Keratinocyte (primary cell): ENCODE measurements around the gene TNFSF9. TPM values are rescaled to one million over a fixed set of nuclear protein-coding genes. Genes with fewer than 3 reads are reported as not detected.

Experiments used
- DNase-seq: peaks from one replicate; pipeline ENCODE4 v3.0.0-alpha.2; 2011; ENCODE audit warnings: low read depth, missing footprints, low spot score
- FAIRE-seq: peaks from 2 replicates; lab custom pipeline; 2011; peaks lifted over from hg19 to GRCh38; lab: Jason Lieb, UNC
- H2AFZ ChIP-seq: 2 replicates; pipeline ENCODE4 v1.6.0; 2012; ENCODE audit warnings: low read length, control low read depth, inconsistent platforms; ENCODE audit not compliant: control insufficient read depth
- H3K27ac ChIP-seq: 2 replicates; pipeline ENCODE4 v1.5.1; 2011; ENCODE audit warnings: low read length; ENCODE audit not compliant: control insufficient read depth, insufficient read depth
- H3K27me3 ChIP-seq: 3 replicates; pipeline ENCODE4 v1.6.0; 2011; ENCODE audit warnings: low read length; ENCODE audit not compliant: control insufficient read depth, insufficient read depth; ENCODE audit errors: extremely low read depth
- H3K36me3 ChIP-seq, 2 experiments: 2 replicates in 1 of 2; 3 replicates in 1 of 2; pipeline ENCODE4 v1.5.1; 2011; ENCODE audit warnings: low read length in 2 of 2, mild to moderate bottlenecking in 1 of 2; ENCODE audit not compliant: control insufficient read depth in 2 of 2, insufficient read depth in 2 of 2; ENCODE audit errors: extremely low read depth in 1 of 2
- H3K4me1 ChIP-seq: 3 replicates; pipeline ENCODE4 v1.5.1; 2011; ENCODE audit warnings: low read length; ENCODE audit not compliant: control insufficient read depth, insufficient read depth; ENCODE audit errors: extremely low read depth
- H3K4me2 ChIP-seq: 3 replicates; pipeline ENCODE4 v1.6.0; 2011; ENCODE audit warnings: low read depth, low read length; ENCODE audit not compliant: control insufficient read depth, insufficient read depth; ENCODE audit errors: extremely low read depth
- H3K4me3 ChIP-seq, 3 experiments: fragments of 200-600 bp in 1 of 3; sonication (generic) in 1 of 3; 2 replicates in 2 of 3; 3 replicates in 1 of 3; pipeline ENCODE4 v1.5.1; 2011 to 2016; ENCODE audit warnings: low read length in 3 of 3, mild to moderate bottlenecking in 3 of 3, control low read depth in 2 of 3, inconsistent platforms in 1 of 3, low read depth in 1 of 3, mixed read lengths in 1 of 3, mixed run types in 1 of 3, moderate library complexity in 1 of 3; ENCODE audit not compliant: control insufficient read depth in 2 of 3, insufficient read depth in 2 of 3; ENCODE audit errors: extremely low read depth in 1 of 3
- H3K79me2 ChIP-seq: 2 replicates; pipeline ENCODE4 v1.6.0; 2012; ENCODE audit warnings: low read length; ENCODE audit not compliant: control insufficient read depth, insufficient read depth
- H3K9ac ChIP-seq: 3 replicates; pipeline ENCODE4 v1.6.0; 2011; ENCODE audit warnings: low read length; ENCODE audit not compliant: control insufficient read depth, insufficient read depth; ENCODE audit errors: extremely low read depth
- H3K9me1 ChIP-seq: 3 replicates; pipeline ENCODE4 v1.6.0; 2011; ENCODE audit warnings: low read length; ENCODE audit not compliant: control insufficient read depth, insufficient read depth; ENCODE audit errors: extremely low read depth
- H3K9me3 ChIP-seq: 2 replicates; pipeline ENCODE4 v1.5.1; 2012; ENCODE audit warnings: low read depth, low read length; ENCODE audit not compliant: control insufficient read depth
- H4K20me1 ChIP-seq: 3 replicates; pipeline ENCODE4 v1.6.0; 2011; ENCODE audit warnings: low read length; ENCODE audit not compliant: control insufficient read depth, insufficient read depth; ENCODE audit errors: extremely low read depth
- CTCF ChIP-seq, 3 experiments: IDR thresholded peaks in 1 of 3; conservative IDR thresholded peaks in 1 of 3; optimal IDR thresholded peaks in 1 of 3; 2 replicates in 2 of 3; 3 replicates in 1 of 3; pipeline versions ENCODE3 to v1.5.1; 2011; ENCODE audit warnings: low read length in 3 of 3, mild to moderate bottlenecking in 3 of 3, moderate library complexity in 2 of 3, control low read depth in 1 of 3, inconsistent platforms in 1 of 3; ENCODE audit not compliant: insufficient read depth in 2 of 3; ENCODE audit errors: extremely low read depth in 1 of 3
- EZH2 ChIP-seq: IDR thresholded peaks from one replicate; pipeline ENCODE4 v1.6.1; 2012; ENCODE audit warnings: inconsistent platforms, mild to moderate bottlenecking, low read length, moderate library complexity
- dilution Hi-C: fragments of 300-500 bp; cut with MboI; formaldehyde crosslinking; loops from one replicate; pipeline ENCODE4 v1.7.0; 2020; ENCODE audit warnings: low sequenced_read_pairs; ENCODE audit not compliant: extremely low pct_ligation_motif_present
- polyA plus RNA-seq, 5 experiments: library from polyadenylated mRNA; depleted of rRNA in 3 of 5; stranded (reverse) in 3 of 5; stranded (forward) in 1 of 5; unstranded in 1 of 5; fragments of >200 nt; gene quantifications; 1 replicate in 1 of 5; 2 replicates in 3 of 5; 3 replicates in 1 of 5; pipeline versions ENCODE4 v1.2.1 to v1.2.3, GENCODE V29; 2011 to 2012; ENCODE audit warnings: missing spikeins in 2 of 5, low read depth in 1 of 5, low replicate concordance in 1 of 5

The TNFSF9 gene
- polyA plus RNA-seq, 1 donor (not counting 4 experiments of a cell fraction or from before 2014, with no cell fraction given) = 12.3 TPM

- FAIRE-seq (peak; percentile 51), DNase-seq (peak; percentile 77)
- H3K9ac ChIP-seq = peak overlapping the region; percentile 73
- H2AFZ ChIP-seq = peak overlapping the region; percentile 99
- H3K9me1 ChIP-seq = no peaks in the 10 kb centered on the region
- H4K20me1 ChIP-seq = no peaks in the 10 kb centered on the region
- TF ChIP-seq EZH2 = no peak
- no peak for TF ChIP-seq CTCF (optimal IDR thresholded peaks at IDR 0.05 in 1 of 3, IDR thresholded peaks at IDR 0.05 in 1 of 3, conservative IDR thresholded peaks at IDR 0.05 in 1 of 3; ENCODE audit: extremely low read depth in 1 of 3, insufficient read depth in 2 of 3, low read length in 3 of 3)
- H3K27ac ChIP-seq = peak overlapping the region; percentile 47
- peaks cover 7% of the 10 kb centered on the region for H3K4me1 ChIP-seq
- peak overlapping the region; percentile 99 for H3K4me2 ChIP-seq
- H3K9me3 ChIP-seq = no peaks in the 10 kb centered on the region
- dilution Hi-C loops = no loop called here
- no peaks in the 10 kb centered on the region for H3K27me3 ChIP-seq
- H3K79me2 ChIP-seq = no peaks in the 10 kb centered on the region
- no peaks in the 10 kb centered on the region for H3K36me3 ChIP-seq
- peak overlapping the region; percentile 57 to 80 (median 79) for H3K4me3 ChIP-seq
Measured at GRCh38 chr19:6516018-6516658, 14.7 kb upstream of the TNFSF9 start.

DNA sequence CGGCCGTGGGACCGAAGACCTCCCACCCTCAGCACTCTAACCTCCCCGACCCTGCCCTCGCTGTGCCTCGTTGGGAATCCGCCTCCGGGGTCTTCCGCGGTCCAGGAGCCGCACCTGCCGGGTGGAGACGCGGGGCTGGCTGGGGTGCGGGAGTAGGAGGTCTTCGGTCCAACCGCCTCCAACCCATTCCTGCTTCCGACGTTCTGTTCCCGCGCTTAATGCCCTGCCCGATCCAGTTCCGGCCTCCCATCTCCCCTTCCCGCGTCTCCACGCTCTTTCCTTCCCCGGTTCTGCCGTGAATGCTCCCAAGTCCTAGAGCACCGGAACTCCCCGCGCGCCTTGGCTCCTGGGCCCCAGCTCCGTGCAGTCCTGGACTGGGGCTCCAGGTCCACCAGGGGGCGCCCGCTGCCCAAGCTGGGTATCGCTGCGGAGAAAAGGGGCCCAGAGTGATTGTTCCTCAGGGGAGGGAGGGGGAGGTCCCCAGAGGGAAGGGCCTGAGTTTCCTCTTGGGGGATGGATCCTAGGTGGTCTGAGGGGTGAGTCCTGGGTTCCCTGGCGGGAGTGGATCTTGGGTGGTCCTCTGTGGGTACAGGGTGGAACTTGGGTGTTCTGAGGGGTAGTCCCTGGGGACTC, 14.1 kb upstream of the TNFSF9 start:
- Histone ChIP-seq H3K79me2 (no peaks in the 10 kb centered on the region), H3K27me3 (no peaks in the 10 kb centered on the region), H3K36me3 (no peaks in the 10 kb centered on the region), H3K9ac (peak overlapping the region; percentile 73), H3K4me1 (peaks cover 7% of the 10 kb centered on the region), H2AFZ (peak overlapping the region; percentile 99), H3K4me2 (peak overlapping the region; percentile 99), H3K9me3 (no peaks in the 10 kb centered on the region), H3K27ac (peak overlapping the region; percentile 47), H3K4me3 (peak overlapping the region; percentile 57 to 80 (median 79)), H4K20me1 (no peaks in the 10 kb centered on the region), H3K9me1 (no peaks in the 10 kb centered on the region)
- TF ChIP-seq EZH2 = no peak
- peak; percentile 77 to 94 (median 88) for TF ChIP-seq CTCF (optimal IDR thresholded peaks at IDR 0.05 in 1 of 3, IDR thresholded peaks at IDR 0.05 in 1 of 3, conservative IDR thresholded peaks at IDR 0.05 in 1 of 3; ENCODE audit: extremely low read depth in 1 of 3, insufficient read depth in 2 of 3, low read length in 3 of 3)
- dilution Hi-C loops = no loop called here
- DNase-seq (no peak), FAIRE-seq (no peak)
